ENCODE results near the gene NPHS1.

The NPHS1 gene

GRCh38 chr19:35851213-35852028 lies 883 bp downstream of the NPHS1 start:
- Histone ChIP-seq H3K27ac (ENCODE audit: insufficient read depth in 1 of 2, low read depth in 1 of 2, low read length in 2 of 2, poor library complexity in 1 of 2, severe bottlenecking in 2 of 2) (no peak overlapping the region), H3K4me1 (ENCODE audit: control extremely low read depth in 1 of 4, control insufficient read depth in 4 of 4, insufficient read depth in 4 of 4, low read length in 3 of 4) (peaks cover 0 to 7% (median 5%) of the 10 kb centered on the region in 4 experiments), H3K27me3 (replicated peaks in 2 of 5; ENCODE audit: control insufficient read depth in 4 of 5, insufficient read depth in 5 of 5, low read length in 4 of 5) (peaks cover 4 to 89% (median 27%) of the 10 kb centered on the region in 5 experiments), H3K9me3 (ENCODE audit: control extremely low read depth in 1 of 5, control insufficient read depth in 4 of 5, insufficient read depth in 2 of 5, low read depth in 1 of 5, low read length in 4 of 5) (no peaks in the 10 kb centered on the region), H3K36me3 (ENCODE audit: control insufficient read depth in 4 of 4, insufficient read depth in 4 of 4, low read length in 3 of 4) (no peaks in the 10 kb centered on the region), H3K4me3 (ENCODE audit: control insufficient read depth in 1 of 7, extremely low read depth in 1 of 7, insufficient read depth in 4 of 7, low read depth in 2 of 7, low read length in 6 of 7) (no peak overlapping the region)
- CTCF ChIA-PET, result no interaction called here
- POLR2A ChIA-PET, result no interaction called here
- WGBS (ENCODE audit: insufficient coverage), result 39% methylated on average over 25 of the region's 32 CpGs
- no peak for DNase-seq

- DNase-seq, result no peak
- H3K27ac ChIP-seq (ENCODE audit: insufficient read depth in 1 of 2, low read depth in 1 of 2, low read length in 2 of 2, poor library complexity in 1 of 2, severe bottlenecking in 2 of 2), result no peak overlapping the region
- H3K9me3 ChIP-seq (ENCODE audit: control extremely low read depth in 1 of 5, control insufficient read depth in 4 of 5, insufficient read depth in 2 of 5, low read depth in 1 of 5, low read length in 4 of 5), result no peaks in the 10 kb centered on the region
- CTCF ChIA-PET, result no interaction called here
- POLR2A ChIA-PET, result no interaction called here
- no peaks in the 10 kb centered on the region for H3K36me3 ChIP-seq (ENCODE audit: control insufficient read depth in 4 of 4, insufficient read depth in 4 of 4, low read length in 3 of 4)
- WGBS (ENCODE audit: insufficient coverage), result 93% methylated on average over 14 of the region's 18 CpGs
- no peak overlapping the region for H3K4me3 ChIP-seq (ENCODE audit: control insufficient read depth in 1 of 7, extremely low read depth in 1 of 7, insufficient read depth in 4 of 7, low read depth in 2 of 7, low read length in 6 of 7)
- peaks cover 0 to 9% (median 6%) of the 10 kb centered on the region in 4 experiments for H3K4me1 ChIP-seq (ENCODE audit: control extremely low read depth in 1 of 4, control insufficient read depth in 4 of 4, insufficient read depth in 4 of 4, low read length in 3 of 4)
- H3K27me3 ChIP-seq (replicated peaks in 2 of 5; ENCODE audit: control insufficient read depth in 4 of 5, insufficient read depth in 5 of 5, low read length in 4 of 5), result peaks cover 4 to 92% (median 32%) of the 10 kb centered on the region in 5 experiments
These were observed 3.3 kb downstream of the NPHS1 start for GRCh38 chr19:35848919-35849505.

- Histone ChIP-seq H3K27me3 (replicated peaks in 2 of 5; ENCODE audit: control insufficient read depth in 4 of 5, insufficient read depth in 5 of 5, low read length in 4 of 5) (peaks cover 4 to 96% (median 37%) of the 10 kb centered on the region in 5 experiments), H3K4me1 (ENCODE audit: control extremely low read depth in 1 of 4, control insufficient read depth in 4 of 4, insufficient read depth in 4 of 4, low read length in 3 of 4) (peaks cover 0 to 9% (median 6%) of the 10 kb centered on the region in 4 experiments), H3K36me3 (ENCODE audit: control insufficient read depth in 4 of 4, insufficient read depth in 4 of 4, low read length in 3 of 4) (no peaks in the 10 kb centered on the region), H3K27ac (ENCODE audit: insufficient read depth in 1 of 2, low read depth in 1 of 2, low read length in 2 of 2, poor library complexity in 1 of 2, severe bottlenecking in 2 of 2) (no peak overlapping the region), H3K9me3 (ENCODE audit: control extremely low read depth in 1 of 5, control insufficient read depth in 4 of 5, insufficient read depth in 2 of 5, low read depth in 1 of 5, low read length in 4 of 5) (no peaks in the 10 kb centered on the region), H3K4me3 (ENCODE audit: control insufficient read depth in 1 of 7, extremely low read depth in 1 of 7, insufficient read depth in 4 of 7, low read depth in 2 of 7, low read length in 6 of 7) (no peak overlapping the region)
- ChIA-PET POLR2A (no interaction called here), CTCF (no interaction called here)
- WGBS (ENCODE audit: insufficient coverage), result 67% methylated on average over 1 of the region's 8 CpGs
- no peak for DNase-seq
These were observed 3.8 kb downstream of the NPHS1 start for GRCh38 chr19:35848486-35848885.

DNA sequence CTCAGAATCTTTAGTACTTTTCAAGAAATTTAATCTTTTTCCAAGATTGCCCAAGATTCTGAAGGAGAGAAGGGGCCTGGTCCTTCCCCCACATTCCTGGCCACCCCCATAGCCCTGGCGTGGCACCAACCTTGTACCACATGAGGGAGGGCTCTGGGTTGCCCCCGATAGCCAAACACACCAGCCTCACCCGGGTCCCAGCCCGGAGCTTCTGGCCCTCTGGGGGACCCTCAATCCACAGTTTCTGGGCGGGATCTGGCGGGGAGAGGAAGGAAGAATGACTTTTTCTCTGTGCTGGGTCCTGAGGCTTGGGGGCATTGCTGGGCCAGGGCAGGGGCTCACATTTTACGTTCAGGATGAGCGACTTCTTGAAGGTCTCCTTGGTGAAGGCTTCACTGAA lies 4.4 kb downstream of the NPHS1 start:
- CTCF ChIA-PET, result no interaction called here
- H3K27me3 ChIP-seq (replicated peaks in 2 of 5; ENCODE audit: control insufficient read depth in 4 of 5, insufficient read depth in 5 of 5, low read length in 4 of 5), result peaks cover 4 to 96% (median 42%) of the 10 kb centered on the region in 5 experiments

DNA sequence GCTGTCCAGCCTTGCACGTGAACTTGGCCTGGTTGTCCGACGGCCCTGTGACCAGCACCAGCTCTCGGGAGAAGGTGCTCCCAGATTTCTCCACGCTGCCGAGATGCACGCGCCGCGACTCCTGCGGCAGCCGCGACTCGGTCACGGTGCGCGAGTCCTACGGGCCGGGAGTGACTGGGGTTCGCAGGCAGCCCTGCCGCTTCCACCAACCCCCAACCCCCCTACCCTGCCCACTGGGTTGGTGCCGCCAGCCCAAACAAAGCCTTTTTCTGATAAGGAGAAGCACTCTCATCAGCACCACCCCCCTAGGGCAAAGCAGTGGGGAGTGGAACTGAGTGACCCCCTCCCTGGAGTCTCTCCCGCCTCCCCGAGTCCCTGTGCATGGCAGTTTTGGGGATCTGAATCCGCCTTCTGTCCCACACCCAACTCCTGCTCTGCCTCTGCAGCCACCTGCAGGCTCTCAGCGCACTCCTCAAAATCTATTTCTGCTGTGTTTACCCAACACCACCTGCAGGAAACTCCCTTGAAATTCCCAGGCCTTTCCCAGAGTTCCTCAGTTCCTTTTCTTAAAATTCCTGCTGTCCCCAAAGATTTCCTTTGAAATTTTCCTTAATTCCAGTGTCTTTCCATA lies 6.2 kb downstream of the NPHS1 start:
- H3K27me3 ChIP-seq (replicated peaks in 2 of 5; ENCODE audit: control insufficient read depth in 4 of 5, insufficient read depth in 5 of 5, low read length in 4 of 5), result peaks cover 4 to 95% (median 42%) of the 10 kb centered on the region in 5 experiments
- H3K36me3 ChIP-seq (ENCODE audit: control insufficient read depth in 4 of 4, insufficient read depth in 4 of 4, low read length in 3 of 4), result no peaks in the 10 kb centered on the region
- H3K4me3 ChIP-seq (ENCODE audit: control insufficient read depth in 1 of 7, extremely low read depth in 1 of 7, insufficient read depth in 4 of 7, low read depth in 2 of 7, low read length in 6 of 7), result peak overlapping the region in 2 of 7 experiments; percentile 19 to 35
- no peak overlapping the region for H3K27ac ChIP-seq (ENCODE audit: insufficient read depth in 1 of 2, low read depth in 1 of 2, low read length in 2 of 2, poor library complexity in 1 of 2, severe bottlenecking in 2 of 2)
- ChIA-PET POLR2A (no interaction called here), CTCF (no interaction called here)
- 2% methylated on average over 21 of the region's 26 CpGs for whole genome bisulfite sequencing (ENCODE audit: insufficient coverage)
- H3K9me3 ChIP-seq (ENCODE audit: control extremely low read depth in 1 of 5, control insufficient read depth in 4 of 5, insufficient read depth in 2 of 5, low read depth in 1 of 5, low read length in 4 of 5), result peaks cover 0 to 5% (median 0%) of the 10 kb centered on the region in 5 experiments
- peak in 1 of 3 donors; percentile 25 for DNase-seq
- peaks cover 0 to 9% (median 6%) of the 10 kb centered on the region in 4 experiments for H3K4me1 ChIP-seq (ENCODE audit: control extremely low read depth in 1 of 4, control insufficient read depth in 4 of 4, insufficient read depth in 4 of 4, low read length in 3 of 4)

More for the DNA sequence above, 4.4 kb downstream of the NPHS1 start:
- H3K4me3 ChIP-seq (ENCODE audit: control insufficient read depth in 1 of 7, extremely low read depth in 1 of 7, insufficient read depth in 4 of 7, low read depth in 2 of 7, low read length in 6 of 7), result no peak overlapping the region
- no peak overlapping the region for H3K27ac ChIP-seq (ENCODE audit: insufficient read depth in 1 of 2, low read depth in 1 of 2, low read length in 2 of 2, poor library complexity in 1 of 2, severe bottlenecking in 2 of 2)
- DNase-seq, result no peak
- peaks cover 0 to 9% (median 6%) of the 10 kb centered on the region in 4 experiments for H3K4me1 ChIP-seq (ENCODE audit: control extremely low read depth in 1 of 4, control insufficient read depth in 4 of 4, insufficient read depth in 4 of 4, low read length in 3 of 4)
- POLR2A ChIA-PET, result no interaction called here
- WGBS (ENCODE audit: insufficient coverage), result 85% methylated on average over 8 of the region's 8 CpGs
- H3K9me3 ChIP-seq (ENCODE audit: control extremely low read depth in 1 of 5, control insufficient read depth in 4 of 5, insufficient read depth in 2 of 5, low read depth in 1 of 5, low read length in 4 of 5), result no peaks in the 10 kb centered on the region
- H3K36me3 ChIP-seq (ENCODE audit: control insufficient read depth in 4 of 4, insufficient read depth in 4 of 4, low read length in 3 of 4), result no peaks in the 10 kb centered on the region

- ChIA-PET CTCF (no interaction called here), POLR2A (no interaction called here)
- Histone ChIP-seq H3K27me3 (replicated peaks in 2 of 5; ENCODE audit: control insufficient read depth in 4 of 5, insufficient read depth in 5 of 5, low read length in 4 of 5) (peaks cover 4 to 88% (median 42%) of the 10 kb centered on the region in 5 experiments), H3K27ac (ENCODE audit: insufficient read depth in 1 of 2, low read depth in 1 of 2, low read length in 2 of 2, poor library complexity in 1 of 2, severe bottlenecking in 2 of 2) (no peak overlapping the region), H3K4me1 (ENCODE audit: control extremely low read depth in 1 of 4, control insufficient read depth in 4 of 4, insufficient read depth in 4 of 4, low read length in 3 of 4) (peaks cover 0 to 9% (median 6%) of the 10 kb centered on the region in 4 experiments), H3K9me3 (ENCODE audit: control extremely low read depth in 1 of 5, control insufficient read depth in 4 of 5, insufficient read depth in 2 of 5, low read depth in 1 of 5, low read length in 4 of 5) (peaks cover 0 to 5% (median 2%) of the 10 kb centered on the region in 5 experiments), H3K36me3 (ENCODE audit: control insufficient read depth in 4 of 4, insufficient read depth in 4 of 4, low read length in 3 of 4) (no peaks in the 10 kb centered on the region), H3K4me3 (ENCODE audit: control insufficient read depth in 1 of 7, extremely low read depth in 1 of 7, insufficient read depth in 4 of 7, low read depth in 2 of 7, low read length in 6 of 7) (peak overlapping the region in 3 of 7 experiments; percentile 4 to 50 (median 35))
- 8% methylated on average over 31 of the region's 63 CpGs for WGBS (ENCODE audit: insufficient coverage)
- peak in 1 of 3 donors; percentile 18 for DNase-seq
These were observed 6.9 kb downstream of the NPHS1 start for GRCh38 chr19:35845215-35846037.
